HepG2 (cell line): ENCODE data around the gene PHF23. TPM values are rescaled to one million over a fixed set of nuclear protein-coding genes. Genes with fewer than 3 reads are reported as not detected.

ENCODE experiments used
- ARID4A ChIP-seq: sonication (generic); formaldehyde crosslinking; IDR thresholded peaks from 2 replicates; pipeline ENCODE4 v1.5.0; 2020; ENCODE audit warnings: mild to moderate bottlenecking, missing genetic modification reagents, borderline replicate concordance
- ARNT2 ChIP-seq: sonication (generic); formaldehyde crosslinking; IDR thresholded peaks from 2 replicates; pipeline ENCODE4 v1.8.0; 2022; ENCODE audit warnings: mild to moderate bottlenecking, low read depth, missing genetic modification reagents, moderate library complexity
- ATM ChIP-seq: fragments of 450-650 bp; IDR thresholded peaks from 2 replicates; pipeline ENCODE4 v1.7.1; 2017; ENCODE audit warnings: mild to moderate bottlenecking, borderline replicate concordance
- CSRNP2 ChIP-seq: sonication (generic); formaldehyde crosslinking; conservative IDR thresholded peaks from 2 replicates; pipeline ENCODE4 v1.8.0; 2022; ENCODE audit warnings: low read depth, missing genetic modification reagents
- JUND ChIP-seq: sonication (generic); formaldehyde crosslinking; IDR thresholded peaks from 2 replicates; pipeline ENCODE4 v1.8.0; 2022; ENCODE audit warnings: mild to moderate bottlenecking, missing genetic modification reagents
- KDM2A ChIP-seq: sonication (generic); formaldehyde crosslinking; IDR thresholded peaks from 2 replicates; pipeline ENCODE4 v1.4.0; 2020; ENCODE audit warnings: low read depth, missing genetic modification reagents, borderline replicate concordance
- MXD3 ChIP-seq: IDR thresholded peaks from 2 replicates; pipeline ENCODE4 v1.6.1; 2016; ENCODE audit warnings: mild to moderate bottlenecking, missing biosample characterization, missing genetic modification reagents
- NR2C2 ChIP-seq: sonication (generic); formaldehyde crosslinking; IDR thresholded peaks from 2 replicates; pipeline ENCODE4 v1.4.0; 2020; ENCODE audit warnings: missing genetic modification reagents, mild to moderate bottlenecking, moderate library complexity, borderline replicate concordance
- PLSCR1 ChIP-seq: sonication (generic); formaldehyde crosslinking; IDR thresholded peaks from 2 replicates; pipeline ENCODE4 v1.5.0; 2020; ENCODE audit warnings: missing genetic modification reagents, mild to moderate bottlenecking, borderline replicate concordance
- PRMT3 ChIP-seq: sonication (generic); formaldehyde crosslinking; IDR thresholded peaks from 2 replicates; pipeline ENCODE4 v1.8.1; 2022; ENCODE audit warnings: low read depth, mild to moderate bottlenecking, moderate library complexity, missing genetic modification reagents, borderline replicate concordance
- SETDB1 ChIP-seq: sonication (generic); formaldehyde crosslinking; IDR thresholded peaks from 2 replicates; pipeline ENCODE4 v1.5.1; 2020; ENCODE audit warnings: missing genetic modification reagents, mild to moderate bottlenecking, borderline replicate concordance
- ZNF256 ChIP-seq: sonication (generic); formaldehyde crosslinking; conservative IDR thresholded peaks from 2 replicates; pipeline ENCODE4 v1.4.0; 2020; ENCODE audit warnings: missing genetic modification reagents
- ZNF572 ChIP-seq: sonication (generic); formaldehyde crosslinking; IDR thresholded peaks from 2 replicates; pipeline ENCODE4 v1.5.1; 2020; ENCODE audit warnings: mild to moderate bottlenecking, missing genetic modification reagents
- ZNF607 ChIP-seq: sonication (generic); formaldehyde crosslinking; IDR thresholded peaks from 2 replicates; pipeline ENCODE4 v1.5.1; 2020; ENCODE audit warnings: missing genetic modification reagents, mild to moderate bottlenecking, borderline replicate concordance
- ZNF792 ChIP-seq: IDR thresholded peaks from 2 replicates; pipeline ENCODE4 v1.6.1; 2016
- polyA plus RNA-seq, 8 experiments: library from polyadenylated mRNA; depleted of rRNA in 3 of 8; stranded (reverse) in 7 of 8; unstranded in 1 of 8; fragments of >200 nt; fragmentation: Illumina TruSeq in 4 of 8; extraction: Trizol in 4 of 8; gene quantifications; 2 replicates each; pipeline versions ENCODE4 v1.2.1 to v1.2.3, GENCODE V29; 2011 to 2016; ENCODE audit warnings: low read depth in 4 of 8, missing spikeins in 1 of 8, mixed read lengths in 1 of 8; ENCODE audit not compliant: insufficient read depth in 1 of 8
- total RNA-seq, 5 experiments: library from RNA; depleted of rRNA; stranded (reverse); fragments of >200 nt; fragmentation: Illumina TruSeq; extraction: Trizol; gene quantifications; 2 replicates each; pipeline ENCODE4 v1.2.3, GENCODE V29; 2016; ENCODE audit warnings: low read depth in 1 of 5

PHF23 gene
- total and polyA plus RNA-seq, 2 of the 13 experiments (the other 11 are each of a cell fraction or from before 2014, with no cell fraction given), result 27.6 to 33.2 TPM

- TF ChIP-seq JUND (no peak), CSRNP2 (no peak), NR2C2 (CRISPR knock-in tag) (peak; percentile 73; the same call in 1 of the 2 replicates), PRMT3 (CRISPR knock-in tag) (no peak; the same call in 1 of the 2 replicates), ZNF572 (CRISPR knock-in tag) (no peak), PLSCR1 (CRISPR knock-in tag) (no peak), ATM (no peak), ARID4A (CRISPR knock-in tag) (peak; percentile 96), ARNT2 (no peak; the same call in 1 of the 2 replicates), KDM2A (CRISPR knock-in tag) (peak; percentile 100), SETDB1 (CRISPR knock-in tag) (no peak), ZNF792 (peak; percentile 90), ZNF607 (CRISPR knock-in tag) (peak; percentile 93), MXD3 (peak; percentile 42), ZNF256 (CRISPR knock-in tag) (0 out of 2 replicates have a peak, but pooled peaks have one; percentile 50)
Observed at GRCh38 chr17:7234083-7234951, 4.9 kb downstream of the PHF23 start, which contains the start of gene DVL2 (continued).
